A549 (cell line): ENCODE results near the gene ANKMY2. TPM values are rescaled to one million over a fixed set of nuclear protein-coding genes. Genes with fewer than 3 reads are reported as not detected.
"Not testable (repeated sequence)": the region's sequence is repeated elsewhere in the genome, so short reads cannot be mapped to it uniquely, and the experiment has no call there.

Experiments used
- ATAC-seq, 2 experiments: fragments of 200-7000 bp in 1 of 2; fragments of >200 bp in 1 of 2; cut with Nextera tagmentation in 1 of 2; cut with Tn5 transposase in 1 of 2; 3 replicates each; pipeline versions ENCODE4 v1.8.0 to v1.9.1; 2018 to 2020; ENCODE audit warnings: mild to moderate bottlenecking in 1 of 2, moderate library complexity in 1 of 2
- CTCF ChIA-PET: fragments of 300-600 bp; sonication (Branson Sonifier 250); formaldehyde crosslinking; extraction: SDS; loops from one replicate; lab custom pipeline; 2021; ENCODE audit warnings: antibody characterized with exemption, inconsistent platforms; lab: Yijun Ruan, JAX
- POLR2A ChIA-PET: fragments of 350-600 bp; formaldehyde crosslinking; extraction: SDS; loops from one replicate; lab custom pipeline; 2021; ENCODE audit warnings: antibody characterized with exemption, inconsistent platforms; lab: Yijun Ruan, JAX
- DNase-seq, 2 experiments: peaks; one replicate each; pipeline versions ENCODE4 v3.0.0 to v3.0.0-alpha.2; 2011 to 2016; ENCODE audit warnings: low read depth in 1 of 2, low spot score in 1 of 2
- FAIRE-seq: peaks from 2 replicates; lab custom pipeline; 2011; peaks lifted over from hg19 to GRCh38; lab: Jason Lieb, UNC
- H3K27ac ChIP-seq, 2 experiments: fragments of >200 bp; sonication (Bioruptor Twin); formaldehyde crosslinking; 3 replicates each; pipeline ENCODE4 v1.5.1; 2016 to 2017
- H3K4me1 ChIP-seq: fragments of >200 bp; sonication (Bioruptor Twin); formaldehyde crosslinking; 3 replicates; pipeline ENCODE4 v1.6.1; 2016
- H3K4me2 ChIP-seq: fragments of >200 bp; sonication (Bioruptor Twin); formaldehyde crosslinking; 3 replicates; pipeline ENCODE4 v1.6.1; 2016
- H3K4me3 ChIP-seq: fragments of >200 bp; sonication (Bioruptor Twin); formaldehyde crosslinking; 3 replicates; pipeline ENCODE4 v1.5.1; 2016
- H3K9me3 ChIP-seq: fragments of >200 bp; sonication (Bioruptor Twin); formaldehyde crosslinking; 3 replicates; pipeline ENCODE4 v1.6.1; 2016
- CEBPB ChIP-seq, 2 experiments: fragments of >200 bp in 1 of 2; sonication (Bioruptor Twin) in 1 of 2; formaldehyde crosslinking in 1 of 2; IDR thresholded peaks; 2 replicates each; pipeline ENCODE4 v1.6.1; 2012 to 2016
- CHD2 ChIP-seq: fragments of 150-350 bp; IDR thresholded peaks from 2 replicates; pipeline ENCODE4 v1.6.1; 2014; ENCODE audit warnings: low read length; ENCODE audit not compliant: partially characterized antibody
- EHF ChIP-seq: fragments of 250-450 bp; sonication (Bioruptor Pico); IDR thresholded peaks from 2 replicates; pipeline ENCODE4 v1.5.0; 2020; ENCODE audit warnings: mild to moderate bottlenecking
- EHMT2 ChIP-seq: fragments of 200-600 bp; sonication (generic); IDR thresholded peaks from 2 replicates; pipeline ENCODE4 v1.6.1; 2016; ENCODE audit warnings: antibody characterized with exemption, low read depth, mild to moderate bottlenecking, moderate library complexity
- ESRRA ChIP-seq: fragments of 150-350 bp; IDR thresholded peaks from 2 replicates; pipeline ENCODE4 v1.6.1; 2014; ENCODE audit warnings: mild to moderate bottlenecking, low read length, borderline replicate concordance
- FOSB ChIP-seq: fragments of 250-450 bp; sonication (Bioruptor Pico); IDR thresholded peaks from 2 replicates; pipeline ENCODE4 v1.5.0; 2020; ENCODE audit warnings: mild to moderate bottlenecking, moderate library complexity
- FOXS1 ChIP-seq: fragments of 250-450 bp; sonication (Bioruptor Pico); IDR thresholded peaks from 2 replicates; pipeline ENCODE4 v1.5.0; 2020; ENCODE audit warnings: mild to moderate bottlenecking, moderate library complexity
- GATA3 ChIP-seq: IDR thresholded peaks from 2 replicates; pipeline ENCODE4 v1.6.1; 2012; ENCODE audit warnings: borderline replicate concordance
- HEYL ChIP-seq: fragments of 250-450 bp; sonication (Bioruptor Pico); IDR thresholded peaks from 2 replicates; pipeline ENCODE4 v1.8.0; 2021; ENCODE audit warnings: mild to moderate bottlenecking, moderate library complexity
- HOXB13 ChIP-seq: fragments of 250-450 bp; sonication (Bioruptor Pico); IDR thresholded peaks from 2 replicates; pipeline ENCODE4 v1.5.0; 2020; ENCODE audit warnings: low read depth, mild to moderate bottlenecking, moderate library complexity
- JUN ChIP-seq, 2 experiments: fragments of >200 bp; sonication (Bioruptor Twin); formaldehyde crosslinking; IDR thresholded peaks; 2 replicates in 1 of 2; 3 replicates in 1 of 2; pipeline ENCODE4 v1.6.1; 2016 to 2017
- MYC ChIP-seq: IDR thresholded peaks from 2 replicates; pipeline ENCODE4 v1.6.1; 2012; ENCODE audit warnings: mild to moderate bottlenecking, inconsistent platforms, low read length, improper control_type of control experiment, borderline replicate concordance
- PHF8 ChIP-seq: fragments of 200-600 bp; sonication (generic); IDR thresholded peaks from 2 replicates; pipeline ENCODE4 v1.6.1; 2016; ENCODE audit warnings: low read depth, mild to moderate bottlenecking, antibody characterized with exemption, moderate library complexity, borderline replicate concordance
- POLR2AphosphoS2 ChIP-seq: conservative IDR thresholded peaks from 2 replicates; pipeline ENCODE4 v1.6.1; 2012; ENCODE audit warnings: low read length, improper control_type of control experiment, inconsistent platforms
- RFX5 ChIP-seq: fragments of 450-650 bp; IDR thresholded peaks from 2 replicates; pipeline ENCODE4 v1.7.1; 2014; ENCODE audit warnings: antibody characterized with exemption, mild to moderate bottlenecking, moderate library complexity
- SREBF2 ChIP-seq: fragments of 450-650 bp; IDR thresholded peaks from 2 replicates; pipeline ENCODE4 v1.6.1; 2014; ENCODE audit warnings: mild to moderate bottlenecking, moderate library complexity
- TP53 ChIP-seq: fragments of 250-450 bp; sonication (Bioruptor Pico); IDR thresholded peaks from 2 replicates; pipeline ENCODE4 v1.5.0; 2021; ENCODE audit warnings: mild to moderate bottlenecking, moderate library complexity
- ZSCAN20 ChIP-seq: fragments of 250-450 bp; sonication (Bioruptor Pico); IDR thresholded peaks from 2 replicates; pipeline ENCODE4 v1.8.0; 2022; ENCODE audit warnings: mild to moderate bottlenecking, moderate library complexity
- WGBS: methylation state at CpG from one replicate; pipeline ENCODE4 v1.1.6; 2017; ENCODE audit errors: missing lambda C conversion rate; 5-methylcytosine and 5-hydroxymethylcytosine counted together
- polyA plus RNA-seq, 4 experiments: library from polyadenylated mRNA; depleted of rRNA in 3 of 4; stranded (reverse); fragments of >200 nt; fragmentation: RNase III in 1 of 4; extraction: RNeasy Plus Mini Kit Qiagen cat#74134 plus additional on column Dnase treatment in 1 of 4; gene quantifications; 2 replicates in 3 of 4; 3 replicates in 1 of 4; pipeline ENCODE4 v1.2.3, GENCODE V29; 2011 to 2017
- TF ChIP-seq, protein P1 (sequence below): fragments of 250-450 bp; sonication (Bioruptor Pico); IDR thresholded peaks from 2 replicates; pipeline ENCODE4 v1.5.0; 2020; ENCODE audit warnings: low read depth, mild to moderate bottlenecking, moderate library complexity
- TF ChIP-seq, protein P2 (sequence below): fragments of 450-650 bp; IDR thresholded peaks from 2 replicates; pipeline ENCODE4 v1.6.1; 2014; ENCODE audit warnings: antibody characterized with exemption
- TF ChIP-seq, protein P3 (sequence below): fragments of >200 bp; sonication (Bioruptor Twin); formaldehyde crosslinking; IDR thresholded peaks from 3 replicates; pipeline ENCODE4 v1.5.1; 2016

The ANKMY2 gene
- polyA plus RNA-seq, 2 of the 4 experiments (the other 2 are of a cell fraction): 15.3 to 26.1 TPM

DNA sequence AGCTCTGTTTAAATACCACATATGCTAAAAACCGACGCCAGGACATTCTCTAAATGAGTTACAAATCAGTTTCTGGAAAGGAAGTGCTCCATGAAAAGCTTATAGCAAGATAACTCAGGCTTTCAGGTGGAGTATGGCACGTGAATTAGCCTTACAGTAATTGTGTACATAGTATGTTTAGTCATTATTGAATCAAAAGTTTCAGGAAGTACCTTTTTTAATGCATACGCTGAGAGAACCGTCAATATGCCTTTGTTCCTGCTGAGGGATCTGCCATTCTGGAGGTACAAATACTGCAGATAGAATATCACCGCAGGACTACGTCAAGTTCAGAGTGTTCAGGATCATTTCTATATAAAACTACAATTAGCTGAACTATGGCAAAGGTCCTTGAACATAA lies 45.7 kb downstream of the ANKMY2 start:
- no peak for TF ChIP-seq FOSB (CRISPR knock-in tag)
- no peak for TF ChIP-seq RFX5
- no peak for TF ChIP-seq TP53 (CRISPR knock-in tag)
- no peak for TF ChIP-seq POLR2AphosphoS2
- no peak for TF ChIP-seq GATA3
- TF ChIP-seq FOXS1 (CRISPR knock-in tag): no peak
- TF ChIP-seq MYC: no peak
- TF ChIP-seq ESRRA: no peak
- no peak for TF ChIP-seq EHMT2
- TF ChIP-seq, protein P1, sequence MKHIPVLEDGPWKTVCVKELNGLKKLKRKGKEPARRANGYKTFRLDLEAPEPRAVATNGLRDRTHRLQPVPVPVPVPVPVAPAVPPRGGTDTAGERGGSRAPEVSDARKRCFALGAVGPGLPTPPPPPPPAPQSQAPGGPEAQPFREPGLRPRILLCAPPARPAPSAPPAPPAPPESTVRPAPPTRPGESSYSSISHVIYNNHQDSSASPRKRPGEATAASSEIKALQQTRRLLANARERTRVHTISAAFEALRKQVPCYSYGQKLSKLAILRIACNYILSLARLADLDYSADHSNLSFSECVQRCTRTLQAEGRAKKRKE (CRISPR knock-in tag): no peak
- TF ChIP-seq CHD2: no peak
- TF ChIP-seq, all 56 proteins: peak for 0
- FAIRE-seq: no peak
- Histone ChIP-seq H3K9me3 (no peaks in the 10 kb centered on the region), H3K4me2 (no peak overlapping the region), H3K4me3 (no peak overlapping the region), H3K4me1 (no peaks in the 10 kb centered on the region), H3K27ac (no peak overlapping the region)
- 83% methylated on average over 7 of the region's 7 CpGs for WGBS
- CTCF ChIA-PET: interaction anchor here (1.0 kb wide), 1 partner anchor 17 kb away, joined by 3 read pairs; no protein-coding TSS in a partner anchor
- POLR2A ChIA-PET: no interaction called here
- no peak for DNase-seq
- ATAC-seq: no peak

DNA sequence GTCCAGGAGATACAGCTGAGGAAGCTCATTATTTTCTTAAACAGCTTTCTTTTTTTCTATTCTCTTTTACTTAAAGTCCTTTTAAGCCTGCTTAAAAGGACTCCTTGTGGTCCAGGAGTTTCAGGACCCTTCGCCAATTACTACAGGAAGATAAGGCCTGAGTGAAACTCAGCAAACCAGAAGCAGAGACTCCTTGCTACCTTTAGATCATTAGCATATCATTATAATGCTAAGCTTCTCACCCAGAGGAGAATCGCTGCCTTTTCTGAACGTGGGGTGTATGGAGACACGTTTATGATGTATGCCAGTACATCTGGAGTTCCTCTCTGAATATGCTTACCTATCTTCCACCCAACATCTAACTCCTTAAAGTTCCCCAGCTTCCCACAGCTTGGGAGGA lies 47.5 kb downstream of the ANKMY2 start:
- Histone ChIP-seq H3K4me1 (no peaks in the 10 kb centered on the region), H3K4me3 (no peak overlapping the region), H3K9me3 (no peaks in the 10 kb centered on the region), H3K27ac (no peak overlapping the region), H3K4me2 (no peak overlapping the region)
- FAIRE-seq: no peak
- POLR2A ChIA-PET: no interaction called here
- no peak for DNase-seq
- CTCF ChIA-PET: interaction anchor here (1.1 kb wide), 1 partner anchor 13 kb away, joined by 3 read pairs; no protein-coding TSS in a partner anchor
- TF ChIP-seq PHF8 (no peak), EHF (CRISPR knock-in tag) (no peak), HOXB13 (no peak), ZSCAN20 (CRISPR knock-in tag) (no peak), FOSB (CRISPR knock-in tag) (no peak), JUN (IDR thresholded peaks at IDR 0.05) (no peak), SREBF2 (no peak), CEBPB (IDR thresholded peaks at IDR 0.05) (no peak), FOXS1 (CRISPR knock-in tag) (no peak), HEYL (CRISPR knock-in tag) (no peak)
- TF ChIP-seq, protein P2, sequence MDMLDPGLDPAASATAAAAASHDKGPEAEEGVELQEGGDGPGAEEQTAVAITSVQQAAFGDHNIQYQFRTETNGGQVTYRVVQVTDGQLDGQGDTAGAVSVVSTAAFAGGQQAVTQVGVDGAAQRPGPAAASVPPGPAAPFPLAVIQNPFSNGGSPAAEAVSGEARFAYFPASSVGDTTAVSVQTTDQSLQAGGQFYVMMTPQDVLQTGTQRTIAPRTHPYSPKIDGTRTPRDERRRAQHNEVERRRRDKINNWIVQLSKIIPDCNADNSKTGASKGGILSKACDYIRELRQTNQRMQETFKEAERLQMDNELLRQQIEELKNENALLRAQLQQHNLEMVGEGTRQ: no peak
- TF ChIP-seq, protein P3, sequence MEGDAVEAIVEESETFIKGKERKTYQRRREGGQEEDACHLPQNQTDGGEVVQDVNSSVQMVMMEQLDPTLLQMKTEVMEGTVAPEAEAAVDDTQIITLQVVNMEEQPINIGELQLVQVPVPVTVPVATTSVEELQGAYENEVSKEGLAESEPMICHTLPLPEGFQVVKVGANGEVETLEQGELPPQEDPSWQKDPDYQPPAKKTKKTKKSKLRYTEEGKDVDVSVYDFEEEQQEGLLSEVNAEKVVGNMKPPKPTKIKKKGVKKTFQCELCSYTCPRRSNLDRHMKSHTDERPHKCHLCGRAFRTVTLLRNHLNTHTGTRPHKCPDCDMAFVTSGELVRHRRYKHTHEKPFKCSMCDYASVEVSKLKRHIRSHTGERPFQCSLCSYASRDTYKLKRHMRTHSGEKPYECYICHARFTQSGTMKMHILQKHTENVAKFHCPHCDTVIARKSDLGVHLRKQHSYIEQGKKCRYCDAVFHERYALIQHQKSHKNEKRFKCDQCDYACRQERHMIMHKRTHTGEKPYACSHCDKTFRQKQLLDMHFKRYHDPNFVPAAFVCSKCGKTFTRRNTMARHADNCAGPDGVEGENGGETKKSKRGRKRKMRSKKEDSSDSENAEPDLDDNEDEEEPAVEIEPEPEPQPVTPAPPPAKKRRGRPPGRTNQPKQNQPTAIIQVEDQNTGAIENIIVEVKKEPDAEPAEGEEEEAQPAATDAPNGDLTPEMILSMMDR: no peak
- ATAC-seq: no peak
- WGBS: 75% methylated on average over 4 of the region's 4 CpGs

DNA sequence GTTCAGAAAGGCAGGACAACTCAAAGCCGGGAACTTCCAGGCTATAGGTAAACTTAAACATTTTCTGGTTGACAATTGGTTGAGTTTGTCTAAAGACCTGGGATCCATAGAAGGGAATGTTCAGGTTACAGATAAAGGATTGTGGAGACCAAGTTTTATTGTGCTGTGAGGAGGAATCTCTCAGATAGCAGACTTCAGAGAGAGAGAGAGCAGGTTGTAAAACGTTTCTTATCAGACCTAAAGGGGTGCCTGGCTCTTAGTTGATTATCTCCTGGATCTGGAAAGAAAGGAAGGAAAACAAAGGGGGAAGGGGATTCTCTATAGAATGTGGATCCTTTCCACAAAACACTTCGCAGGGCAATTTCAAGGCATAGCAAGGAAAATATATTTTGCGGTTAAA lies 50.0 kb downstream of the ANKMY2 start:
- ATAC-seq, H3K4me2 ChIP-seq, H3K27ac ChIP-seq, DNase-seq, CTCF ChIA-PET, H3K4me3 ChIP-seq, POLR2A ChIA-PET, H3K9me3 ChIP-seq, FAIRE-seq, H3K4me1 ChIP-seq: not testable (repeated sequence)
- 80% methylated on average over 4 of the region's 4 CpGs for WGBS
